Stimulated activated CD8-positive, alpha-beta memory T cell treated with anti-CD3 and anti-CD28 coated beads, Interleukin-4, amount 100 ng/mL, for 4 hours (primary cell): ENCODE results near the gene NCF1.
"Not testable (repeated sequence)": the region's sequence is repeated elsewhere in the genome, so short reads cannot be mapped to it uniquely, and the experiment has no call there.

ENCODE experiments used
- DNase-seq, 2 donors: peaks; one replicate each; pipeline ENCODE4 v3.0.0-alpha.2; 2020; ENCODE audit warnings: low read depth in 2 of 2, low spot score in 1 of 2

NCF1 gene

DNA sequence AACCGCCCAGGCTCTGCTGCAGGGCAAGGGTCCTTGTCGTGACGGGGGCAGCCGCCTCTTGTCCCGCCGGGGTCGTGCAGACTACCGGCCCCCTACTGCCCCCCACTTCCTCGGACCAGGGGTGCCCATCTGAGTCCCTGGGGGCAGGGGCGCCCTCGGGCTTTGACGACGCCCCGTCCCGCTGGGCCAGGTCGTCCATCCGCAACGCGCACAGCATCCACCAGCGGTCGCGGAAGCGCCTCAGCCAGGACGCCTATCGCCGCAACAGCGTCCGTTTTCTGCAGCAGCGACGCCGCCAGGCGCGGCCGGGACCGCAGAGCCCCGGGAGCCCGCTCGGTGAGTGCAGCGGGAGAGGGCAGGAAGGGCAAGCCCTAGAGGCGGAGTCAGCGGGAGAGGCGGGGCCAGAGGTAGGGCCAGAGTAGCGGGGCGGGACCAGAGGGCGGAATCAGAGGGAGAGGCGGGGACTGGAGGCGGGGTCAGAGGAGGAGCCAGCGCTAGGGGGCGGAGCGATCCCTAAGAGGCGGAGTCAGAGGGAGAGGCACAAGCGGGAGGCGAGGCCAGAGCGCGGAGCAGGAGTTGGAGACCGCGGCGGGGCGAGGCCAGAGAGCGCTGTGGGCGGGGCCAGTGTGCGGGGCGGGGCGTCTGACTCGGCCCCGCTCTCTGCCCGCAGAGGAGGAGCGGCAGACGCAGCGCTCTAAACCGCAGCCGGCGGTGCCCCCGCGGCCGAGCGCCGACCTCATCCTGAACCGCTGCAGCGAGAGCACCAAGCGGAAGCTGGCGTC, 14.7 kb downstream of the NCF1 start:
- DNase-seq, result peak; percentile 88 to 91

DNA sequence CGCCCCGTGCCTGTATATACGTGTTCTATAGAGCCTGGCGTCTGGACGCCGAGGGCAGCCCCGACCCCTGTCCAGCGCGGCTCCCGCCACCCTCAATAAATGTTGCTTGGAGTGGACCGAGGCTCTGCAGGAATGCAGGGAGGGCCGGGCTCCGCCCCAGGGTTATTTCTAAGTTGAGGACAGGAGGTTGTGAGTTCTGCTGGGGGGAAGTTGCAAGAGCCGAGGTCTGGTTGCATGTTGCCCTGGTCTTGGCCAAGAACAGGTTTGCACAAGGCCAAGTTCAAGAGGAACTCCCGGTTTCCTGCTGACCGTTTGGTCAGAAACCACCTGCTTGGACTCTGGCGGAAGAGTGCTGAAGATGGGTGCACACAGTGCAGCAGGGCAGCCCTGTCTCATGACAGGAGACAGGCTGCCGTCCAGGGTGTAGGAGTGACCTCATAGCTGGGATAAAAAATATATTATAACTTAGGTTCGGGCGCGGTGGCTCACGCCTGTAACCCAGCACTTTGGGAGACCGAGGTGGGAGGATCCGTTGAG, 15.5 kb downstream of the NCF1 start:
- DNase-seq, result not testable (repeated sequence)

GRCh38 chr7:74797848-74798622, 24.2 kb downstream of the NCF1 start:
- not testable (repeated sequence) for DNase-seq

DNA sequence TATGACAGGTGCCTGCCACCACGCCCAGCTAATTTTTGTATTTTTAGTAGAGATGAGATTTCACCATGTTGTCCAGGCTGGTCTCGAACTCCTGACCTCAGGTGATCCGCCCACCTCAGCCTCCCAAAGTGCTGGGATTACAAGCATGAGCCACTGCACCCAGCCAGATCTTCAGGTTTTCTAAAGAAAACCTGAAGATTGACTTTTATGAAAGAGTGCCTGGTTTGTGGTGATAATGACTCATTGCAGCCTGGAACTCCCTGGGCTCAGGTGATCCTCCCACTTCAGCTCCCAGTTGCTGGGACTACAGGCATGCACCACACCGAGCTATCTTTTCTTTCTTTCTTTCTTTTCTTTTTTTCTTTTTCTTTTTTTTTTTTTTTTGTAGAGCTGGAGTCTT, 24.8 kb downstream of the NCF1 start:
- not testable (repeated sequence) for DNase-seq

DNA sequence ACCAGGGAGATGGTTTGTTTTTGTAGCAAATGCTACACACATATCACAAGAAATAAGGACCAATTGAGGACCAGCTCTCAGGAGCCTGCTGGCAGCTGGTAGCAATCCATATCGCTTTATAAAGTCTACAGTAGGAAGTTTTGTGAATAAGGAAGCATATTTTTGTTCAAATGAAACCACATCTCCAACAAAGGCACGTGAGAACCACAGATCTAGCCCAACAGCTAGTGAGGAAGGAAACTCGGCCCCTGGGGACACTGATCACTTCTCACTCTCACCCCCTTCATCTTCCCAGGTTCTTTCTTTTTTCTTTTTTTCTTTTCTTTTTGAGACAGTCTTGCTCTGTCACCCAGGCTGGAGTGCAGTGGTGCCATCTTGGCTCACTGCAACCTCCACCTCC, 42.1 kb downstream of the NCF1 start:
- not testable (repeated sequence) for DNase-seq

DNA sequence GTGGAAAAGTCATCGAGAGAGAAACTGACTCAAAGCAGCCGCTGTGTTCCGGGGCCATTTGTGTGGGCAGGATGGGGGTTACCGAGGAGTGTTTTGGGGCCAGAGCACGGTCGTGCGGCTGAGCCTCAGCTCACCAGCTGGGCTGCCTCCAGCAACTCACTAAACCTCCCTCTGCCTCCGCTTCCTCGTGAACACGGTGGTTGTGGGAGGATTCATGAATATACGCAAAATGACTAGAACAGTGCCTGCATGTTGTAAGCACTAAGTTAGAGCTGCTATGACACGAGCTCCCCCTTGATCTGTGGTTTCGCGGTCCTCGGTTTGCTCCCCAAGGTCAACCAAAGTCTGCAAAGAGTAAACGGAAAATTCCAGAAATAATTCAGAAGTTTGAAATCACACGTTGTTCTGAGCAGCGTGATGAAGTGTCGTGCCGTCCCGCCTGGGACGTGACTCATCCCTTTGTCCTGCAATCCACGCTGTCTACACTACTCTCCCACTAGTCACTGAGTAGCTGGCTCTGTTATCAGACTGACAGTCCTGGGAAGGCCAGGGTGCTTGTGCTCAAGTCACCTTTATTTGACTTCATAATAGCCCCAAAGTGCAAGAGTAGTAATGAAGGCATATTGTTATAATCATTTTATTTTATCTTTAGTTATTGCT, 46.5 kb downstream of the NCF1 start:
- not testable (repeated sequence) for DNase-seq

DNA sequence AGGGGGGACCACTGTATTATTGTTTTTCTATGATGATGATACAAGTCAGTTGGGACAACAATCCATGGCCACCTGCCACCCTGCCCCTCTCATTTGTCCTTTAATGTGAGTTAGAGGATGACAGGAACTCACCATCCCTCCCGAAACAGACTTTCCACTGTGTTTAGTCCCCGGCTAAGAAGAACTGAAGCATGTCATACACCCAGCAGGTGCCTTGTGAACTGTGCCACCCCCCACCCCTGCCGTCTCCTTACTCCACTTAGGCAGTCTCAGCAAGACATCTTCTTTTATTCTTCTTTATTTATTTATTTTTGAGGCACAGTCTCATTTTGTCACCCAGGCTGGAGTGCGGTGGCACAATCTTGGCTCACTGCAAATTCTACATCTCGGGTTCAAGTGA, 47.4 kb downstream of the NCF1 start:
- DNase-seq, result not testable (repeated sequence)

- DNase-seq, result not testable (repeated sequence)
These were observed 56.1 kb downstream of the NCF1 start for GRCh38 chr7:74829959-74830358.

DNA sequence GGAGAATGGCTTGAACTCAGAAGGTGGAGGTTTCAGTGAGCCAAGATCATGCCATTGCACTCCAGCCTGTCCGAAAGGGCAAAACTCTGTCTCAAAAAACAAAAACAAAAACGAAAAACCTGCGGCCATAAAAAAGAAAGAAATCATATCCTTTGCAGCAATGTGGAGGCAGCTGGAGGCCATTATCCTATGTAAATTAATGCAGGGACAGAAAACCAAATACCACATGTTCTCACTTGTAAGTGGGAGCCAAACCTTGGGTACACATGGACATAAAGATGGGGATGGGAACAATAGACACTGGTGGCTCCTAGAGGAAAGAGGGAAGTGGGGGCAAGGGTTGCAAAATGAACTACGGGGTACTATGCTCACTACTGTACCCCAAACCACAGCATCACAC, 56.6 kb downstream of the NCF1 start:
- not testable (repeated sequence) for DNase-seq
